Panc1 (cell line): ENCODE measurements around the gene HIGD2A. TPM values are rescaled to one million over a fixed set of nuclear protein-coding genes. Genes with fewer than 3 reads are reported as not detected.

Experiments used
- ATAC-seq: fragments of 200-7000 bp; cut with Tn5 transposase; 2 replicates; pipeline ENCODE4 v1.9.1; 2020; ENCODE audit warnings: mild to moderate bottlenecking, moderate library complexity
- Bru-seq: library from RNA; stranded (reverse); fragments of 400-500 nt; gene quantifications from one replicate; lab custom pipeline; 2021; lab: Mats Ljungman, UMichigan
- BruChase-seq, 2 experiments: library from RNA; stranded (reverse); fragments of 400-500 nt; gene quantifications; one replicate each; lab custom pipeline; 2021; lab: Mats Ljungman, UMichigan
- BruUV-seq: library from RNA; stranded (reverse); fragments of 400-500 nt; replicated peaks from 2 replicates; lab custom pipeline; 2021; lab: Mats Ljungman, UMichigan
- CTCF ChIA-PET: fragments of 300-600 bp; sonication (Branson Sonifier 250); formaldehyde crosslinking; loops from one replicate; lab custom pipeline; 2022; ENCODE audit warnings: antibody characterized with exemption; lab: Charles Lee
- POLR2A ChIA-PET: fragments of 300-600 bp; sonication (Branson Sonifier 250); formaldehyde crosslinking; loops from one replicate; lab custom pipeline; 2022; ENCODE audit warnings: antibody characterized with exemption; lab: Charles Lee
- DNase-seq: peaks from one replicate; pipeline ENCODE4 v3.0.0-alpha.2; 2010; ENCODE audit warnings: low read depth, low spot score
- H3K27ac ChIP-seq: 2 replicates; pipeline ENCODE4 v1.5.1; 2011; ENCODE audit warnings: mild to moderate bottlenecking, low read length, inconsistent platforms
- H3K27me3 ChIP-seq: fragments of 200-500 bp; sonication (Bioruptor generic); 2 replicates; pipeline ENCODE4 v1.6.0; 2014; ENCODE audit warnings: low read length, inconsistent platforms; ENCODE audit not compliant: control insufficient read depth, insufficient read depth
- H3K36me3 ChIP-seq: fragments of 200-500 bp; sonication (Bioruptor generic); 2 replicates; pipeline ENCODE4 v1.5.1; 2014; ENCODE audit warnings: inconsistent platforms, mild to moderate bottlenecking, low read length, moderate library complexity; ENCODE audit not compliant: control insufficient read depth, insufficient read depth
- H3K4me1 ChIP-seq: 2 replicates; pipeline ENCODE4 v1.5.1; 2011; ENCODE audit warnings: inconsistent platforms, mild to moderate bottlenecking, low read length, moderate library complexity; ENCODE audit not compliant: control insufficient read depth, insufficient read depth
- H3K4me3 ChIP-seq, 2 experiments: 2 replicates each; pipeline ENCODE4 v1.5.1; 2011 to 2012; ENCODE audit warnings: low read depth in 2 of 2, low read length in 2 of 2, mild to moderate bottlenecking in 2 of 2, inconsistent platforms in 1 of 2, moderate library complexity in 1 of 2
- H3K9me3 ChIP-seq: fragments of 200-500 bp; sonication (Bioruptor generic); 2 replicates; pipeline ENCODE4 v1.5.1; 2014; ENCODE audit warnings: low read depth, mild to moderate bottlenecking, inconsistent platforms, low read length, moderate library complexity; ENCODE audit not compliant: control insufficient read depth, insufficient read depth
- POLR2AphosphoS5 ChIP-seq: IDR thresholded peaks from 2 replicates; pipeline ENCODE4 v1.6.1; 2012; ENCODE audit warnings: mild to moderate bottlenecking, low read depth, low read length, moderate library complexity
- SIN3A ChIP-seq: IDR thresholded peaks from 2 replicates; pipeline ENCODE4 v1.6.1; 2012; ENCODE audit warnings: low read depth, mild to moderate bottlenecking, low read length, moderate library complexity, borderline replicate concordance; ENCODE audit not compliant: insufficient read depth
- TCF7L2 ChIP-seq: IDR thresholded peaks from 2 replicates; pipeline ENCODE4 v1.6.1; 2011; ENCODE audit warnings: mild to moderate bottlenecking, low read depth, low read length, inconsistent platforms
- in situ Hi-C: cut with HindIII; loops from 2 replicates; pipeline ENCODE4 v1.10.0; 2016; ENCODE audit warnings: low sequenced_read_pairs, low pct_unique_long_range_greater_than_20kb
- intact Hi-C: fragments of 100-400 bp; cut with micrococcal nuclease; formaldehyde crosslinking; loops from one replicate; pipeline ENCODE4 v1.10.0; 2022; ENCODE audit not compliant: unreplicated experiment
- long read RNA-seq: library from polyadenylated mRNA; unstranded; transcript quantifications from one replicate; pipeline ENCODE4 v2.0.0, GENCODE V29; 2021; ENCODE audit not compliant: unreplicated experiment
- polyA plus RNA-seq: library from polyadenylated mRNA; unstranded; fragments of >200 nt; gene quantifications from one replicate; pipeline ENCODE4 v1.2.1, GENCODE V29; 2012; ENCODE audit warnings: missing spikeins; ENCODE audit not compliant: insufficient read length
- total RNA-seq: library from RNA; stranded (reverse); gene quantifications from one replicate; pipeline ENCODE4 v1.2.1, GENCODE V29; 2021; ENCODE audit not compliant: unreplicated experiment
- TF ChIP-seq, protein P1 (sequence below), 2 experiments: IDR thresholded peaks; 2 replicates each; pipeline ENCODE4 v1.6.1; 2011 to 2012; ENCODE audit warnings: low read depth in 2 of 2, control low read depth in 1 of 2, low read length in 1 of 2, mild to moderate bottlenecking in 1 of 2, moderate library complexity in 1 of 2; ENCODE audit not compliant: insufficient read depth in 1 of 2
- TF ChIP-seq, protein P2 (sequence below): fragments of 450-650 bp; IDR thresholded peaks from 2 replicates; pipeline ENCODE4 v1.5.1; 2017; ENCODE audit warnings: mild to moderate bottlenecking

Gene HIGD2A, protein sequence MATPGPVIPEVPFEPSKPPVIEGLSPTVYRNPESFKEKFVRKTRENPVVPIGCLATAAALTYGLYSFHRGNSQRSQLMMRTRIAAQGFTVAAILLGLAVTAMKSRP
- total RNA-seq: 162 TPM
- 179 TPM for polyA plus RNA-seq
- percentile 95 among the genes with signal in this experiment for Bru-seq, nascent RNA
- percentile 97 among the genes with signal in this experiment for BruChase-seq, experiment 1, labeled RNA remaining after a 2-hour chase
- percentile 99 among the genes with signal in this experiment for BruChase-seq, experiment 2, labeled RNA remaining after a 6-hour chase
- long read RNA-seq, transcript HIGD2A-201 (2 exons, 668 nt): major isoform, 89 of 107 reads
- long read RNA-seq, partial matches to known transcripts: 0 of 107 reads
- long read RNA-seq, other reads (novel, unspliced or antisense): 18 of 107 reads

DNA sequence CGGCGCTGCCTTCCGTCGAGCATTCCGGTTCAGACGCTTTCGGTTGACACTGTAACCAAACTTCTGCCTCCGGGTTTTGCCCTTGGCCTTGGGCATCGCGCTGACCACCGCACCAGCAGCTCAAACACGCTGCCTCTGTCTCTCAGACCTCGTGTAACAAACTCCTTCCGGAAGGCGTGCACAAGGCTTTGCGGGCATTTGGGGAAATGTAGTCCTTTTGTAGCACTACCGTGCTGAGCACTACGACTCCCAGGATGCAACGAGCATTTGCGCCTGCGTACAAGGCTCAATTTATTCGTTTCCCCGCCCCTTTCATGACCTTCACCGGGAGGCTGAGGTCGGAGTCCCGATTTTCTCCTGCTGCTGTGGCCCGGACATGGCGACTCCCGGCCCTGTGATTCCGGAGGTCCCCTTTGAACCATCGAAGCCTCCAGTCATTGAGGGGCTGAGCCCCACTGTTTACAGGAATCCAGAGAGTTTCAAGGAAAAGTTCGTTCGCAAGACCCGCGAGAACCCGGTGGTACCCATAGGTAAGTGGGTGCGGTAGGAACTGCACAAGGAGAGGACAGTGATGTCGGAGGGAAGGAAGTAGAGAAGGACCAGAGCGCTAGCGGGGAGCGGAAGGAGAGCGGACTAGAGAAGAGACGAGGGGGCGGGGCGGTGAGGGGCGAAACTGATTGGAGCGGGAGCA, at the start of gene HIGD2A, which contains the start of gene NOP16:
Gene HIGD2A, plus strand, starts transcription at position 308 of the 691 bp plus-strand sequence. Its CDS starts 69 bp downstream, at position 377.
Gene NOP16, minus strand, starts transcription at position 155 of the 691 bp plus-strand sequence. Its CDS starts 59 bp downstream, at position 96.
- Histone ChIP-seq H3K4me3 (peak within 1 kb of the TSS; percentile 76 to 94), H3K27ac (peak within 1 kb of the TSS; percentile 100), H3K9me3 (no peaks in the 10 kb centered on the region), H3K4me1 (peaks cover 17% of the 10 kb centered on the region), H3K27me3 (no peaks in the 10 kb centered on the region), H3K36me3 (peaks cover 23% of the 10 kb centered on the region)
- DNase-seq (peak; percentile 98), ATAC-seq (peak; percentile 94)
- in situ Hi-C loops (no loop called here), intact Hi-C loops (loop anchor here (2.0 kb wide), 1 partner anchor 64 kb away; no protein-coding TSS in a partner anchor)
- ChIA-PET CTCF (no interaction called here), POLR2A (no interaction called here)
- TF ChIP-seq POLR2AphosphoS5 (peak; percentile 87), TCF7L2 (no peak), SIN3A (peak; percentile 95)
- TF ChIP-seq, protein P1, sequence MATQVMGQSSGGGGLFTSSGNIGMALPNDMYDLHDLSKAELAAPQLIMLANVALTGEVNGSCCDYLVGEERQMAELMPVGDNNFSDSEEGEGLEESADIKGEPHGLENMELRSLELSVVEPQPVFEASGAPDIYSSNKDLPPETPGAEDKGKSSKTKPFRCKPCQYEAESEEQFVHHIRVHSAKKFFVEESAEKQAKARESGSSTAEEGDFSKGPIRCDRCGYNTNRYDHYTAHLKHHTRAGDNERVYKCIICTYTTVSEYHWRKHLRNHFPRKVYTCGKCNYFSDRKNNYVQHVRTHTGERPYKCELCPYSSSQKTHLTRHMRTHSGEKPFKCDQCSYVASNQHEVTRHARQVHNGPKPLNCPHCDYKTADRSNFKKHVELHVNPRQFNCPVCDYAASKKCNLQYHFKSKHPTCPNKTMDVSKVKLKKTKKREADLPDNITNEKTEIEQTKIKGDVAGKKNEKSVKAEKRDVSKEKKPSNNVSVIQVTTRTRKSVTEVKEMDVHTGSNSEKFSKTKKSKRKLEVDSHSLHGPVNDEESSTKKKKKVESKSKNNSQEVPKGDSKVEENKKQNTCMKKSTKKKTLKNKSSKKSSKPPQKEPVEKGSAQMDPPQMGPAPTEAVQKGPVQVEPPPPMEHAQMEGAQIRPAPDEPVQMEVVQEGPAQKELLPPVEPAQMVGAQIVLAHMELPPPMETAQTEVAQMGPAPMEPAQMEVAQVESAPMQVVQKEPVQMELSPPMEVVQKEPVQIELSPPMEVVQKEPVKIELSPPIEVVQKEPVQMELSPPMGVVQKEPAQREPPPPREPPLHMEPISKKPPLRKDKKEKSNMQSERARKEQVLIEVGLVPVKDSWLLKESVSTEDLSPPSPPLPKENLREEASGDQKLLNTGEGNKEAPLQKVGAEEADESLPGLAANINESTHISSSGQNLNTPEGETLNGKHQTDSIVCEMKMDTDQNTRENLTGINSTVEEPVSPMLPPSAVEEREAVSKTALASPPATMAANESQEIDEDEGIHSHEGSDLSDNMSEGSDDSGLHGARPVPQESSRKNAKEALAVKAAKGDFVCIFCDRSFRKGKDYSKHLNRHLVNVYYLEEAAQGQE (IDR thresholded peaks at IDR 0.05; ENCODE audit: insufficient read depth in 1 of 2, low read depth in 2 of 2, low read length in 1 of 2): no peak; a peak in 1 of 4 replicates
- TF ChIP-seq, protein P2, sequence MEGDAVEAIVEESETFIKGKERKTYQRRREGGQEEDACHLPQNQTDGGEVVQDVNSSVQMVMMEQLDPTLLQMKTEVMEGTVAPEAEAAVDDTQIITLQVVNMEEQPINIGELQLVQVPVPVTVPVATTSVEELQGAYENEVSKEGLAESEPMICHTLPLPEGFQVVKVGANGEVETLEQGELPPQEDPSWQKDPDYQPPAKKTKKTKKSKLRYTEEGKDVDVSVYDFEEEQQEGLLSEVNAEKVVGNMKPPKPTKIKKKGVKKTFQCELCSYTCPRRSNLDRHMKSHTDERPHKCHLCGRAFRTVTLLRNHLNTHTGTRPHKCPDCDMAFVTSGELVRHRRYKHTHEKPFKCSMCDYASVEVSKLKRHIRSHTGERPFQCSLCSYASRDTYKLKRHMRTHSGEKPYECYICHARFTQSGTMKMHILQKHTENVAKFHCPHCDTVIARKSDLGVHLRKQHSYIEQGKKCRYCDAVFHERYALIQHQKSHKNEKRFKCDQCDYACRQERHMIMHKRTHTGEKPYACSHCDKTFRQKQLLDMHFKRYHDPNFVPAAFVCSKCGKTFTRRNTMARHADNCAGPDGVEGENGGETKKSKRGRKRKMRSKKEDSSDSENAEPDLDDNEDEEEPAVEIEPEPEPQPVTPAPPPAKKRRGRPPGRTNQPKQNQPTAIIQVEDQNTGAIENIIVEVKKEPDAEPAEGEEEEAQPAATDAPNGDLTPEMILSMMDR: no peak
- BruUV-seq: no TSS peak

DNA sequence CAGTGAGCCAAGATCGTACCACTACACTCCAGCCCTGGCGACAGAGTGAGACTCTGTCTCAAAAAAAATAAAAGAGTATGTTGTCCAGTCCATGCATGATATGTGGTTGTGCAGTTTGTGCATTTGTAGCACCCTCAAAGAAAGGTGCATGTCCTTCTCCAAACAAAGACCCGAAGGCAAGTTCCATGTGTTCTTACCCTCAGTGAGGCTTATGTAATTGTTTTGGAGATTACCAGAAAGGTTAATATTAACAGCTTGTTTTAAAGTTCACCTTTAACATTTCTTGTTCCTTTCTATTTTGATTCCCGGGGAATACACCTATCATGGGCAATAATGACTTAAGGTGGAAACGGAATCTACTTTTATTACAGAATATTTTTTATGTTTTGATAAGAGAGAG, 49.2 kb upstream of the HIGD2A start:
- no peak for TF ChIP-seq POLR2AphosphoS5
- no peak for TF ChIP-seq TCF7L2
- ChIA-PET CTCF (no interaction called here), POLR2A (no interaction called here)
- H3K9me3 ChIP-seq: no peaks in the 10 kb centered on the region
- H3K27ac ChIP-seq: no peak overlapping the region
- DNase-seq (no peak), ATAC-seq (no peak)
- in situ Hi-C loops: no loop called here
- intact Hi-C loops: no loop called here
- no peaks in the 10 kb centered on the region for H3K27me3 ChIP-seq
- no TSS peak for BruUV-seq
- H3K4me1 ChIP-seq: no peaks in the 10 kb centered on the region
- H3K4me3 ChIP-seq: no peak overlapping the region
- H3K36me3 ChIP-seq: no peaks in the 10 kb centered on the region
